Hematopoietic multipotent progenitor cell treated with erythropoietin and hydrocortisone succinate and interleukin-3 and kit ligand, for 17 days (in vitro differentiated cells): ENCODE data around the gene SLC44A2.

Source experiments
- DNase-seq: peaks from one replicate; pipeline ENCODE4 v3.0.0-alpha.2; 2015; ENCODE audit warnings: low spot score

Gene SLC44A2

DNA sequence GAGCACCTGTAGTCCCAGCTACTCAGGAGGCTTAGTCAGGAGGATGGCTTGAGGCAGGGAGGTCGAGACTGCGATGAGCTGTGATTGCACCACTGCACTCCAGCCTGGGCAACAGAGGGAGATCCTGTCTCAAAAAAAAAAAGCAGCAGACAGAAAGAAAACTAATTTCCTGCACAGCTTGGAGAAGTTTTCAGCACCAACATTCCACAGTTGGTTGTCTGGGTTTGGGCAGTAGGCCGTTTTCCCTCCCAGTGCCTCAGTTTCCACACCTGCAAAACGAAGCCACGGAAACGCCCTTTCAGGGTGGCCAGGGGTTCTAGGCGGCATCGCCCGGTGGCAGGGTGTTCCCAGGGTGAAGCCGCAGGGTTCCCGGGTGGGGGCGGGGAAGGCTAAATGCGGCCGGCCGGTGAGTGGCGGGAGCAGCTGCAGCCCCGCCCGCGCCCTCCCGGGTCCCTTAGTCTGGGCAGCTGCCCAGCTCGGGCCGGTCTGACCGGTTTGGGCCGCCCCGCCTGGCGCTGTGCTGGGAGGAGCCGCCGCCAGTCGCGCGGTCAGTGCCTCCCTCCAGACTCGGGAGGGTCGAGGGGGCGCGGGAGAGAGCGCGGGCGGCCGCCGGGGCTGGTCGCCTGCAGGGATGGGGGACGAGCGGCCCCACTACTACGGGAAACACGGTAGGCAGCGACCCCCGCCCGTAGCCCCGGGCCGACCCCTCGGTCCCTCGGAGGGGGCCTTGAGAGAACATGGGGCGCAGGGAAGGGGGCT lies at the start of gene SLC44A2:
SLC44A2 (plus strand) TSS at position 551 of the 759 bp plus-strand sequence; CDS start at position 632, 81 bp downstream.
- no peak for DNase-seq

DNA sequence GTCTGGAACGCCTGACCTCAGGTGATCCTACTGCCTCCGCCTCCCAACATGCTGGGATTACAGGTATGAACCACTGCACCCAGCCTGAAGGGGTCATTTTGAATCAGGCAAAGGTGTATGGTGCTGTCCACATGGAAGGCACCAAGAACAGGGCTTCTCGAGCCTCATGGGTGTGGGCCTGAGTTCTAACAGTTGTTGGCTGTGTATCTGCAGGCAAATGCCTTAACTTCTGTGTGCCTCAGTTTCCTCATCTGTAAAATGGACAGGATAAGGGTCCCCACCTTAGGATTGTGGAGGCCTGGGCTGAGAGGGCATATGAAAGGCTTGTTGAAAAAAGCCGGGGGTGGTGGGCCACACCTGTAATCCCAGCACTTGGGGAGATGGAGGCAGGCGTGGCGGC lies 47.4 kb upstream of the SLC44A2 start:
- DNase-seq = no peak

DNA sequence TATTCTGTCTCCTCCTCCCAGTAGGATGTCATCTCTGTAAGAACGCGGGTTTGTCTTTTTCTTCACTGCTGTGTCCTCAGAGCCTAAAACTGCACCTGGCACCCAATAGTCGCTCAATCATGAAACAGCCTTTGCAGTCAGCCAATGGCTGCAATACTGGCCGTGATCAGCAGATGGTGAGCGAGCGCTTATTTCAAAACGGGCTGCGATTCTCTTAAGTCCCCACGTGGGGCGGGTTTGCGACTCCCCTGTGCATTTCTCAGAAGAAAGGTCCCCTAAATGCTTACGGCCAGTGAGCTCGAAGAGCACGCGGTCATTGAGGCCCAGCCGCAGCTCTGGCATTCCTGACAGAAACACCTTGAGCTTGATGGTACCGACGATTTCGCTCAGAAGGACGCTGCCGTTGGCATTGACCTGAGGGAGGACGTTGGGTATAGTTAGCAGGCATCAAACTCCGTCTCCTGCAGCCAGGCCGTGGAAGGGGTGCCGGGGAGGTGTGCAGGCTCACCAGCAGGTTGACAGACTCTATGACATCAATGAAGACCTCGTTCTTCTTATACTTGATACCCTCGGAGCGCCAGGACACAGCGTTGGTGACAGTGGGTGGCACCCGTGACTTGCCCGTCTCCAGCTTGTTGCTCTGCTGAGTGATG lies 44.2 kb upstream of the SLC44A2 start:
- DNase-seq = peak; percentile 94

DNA sequence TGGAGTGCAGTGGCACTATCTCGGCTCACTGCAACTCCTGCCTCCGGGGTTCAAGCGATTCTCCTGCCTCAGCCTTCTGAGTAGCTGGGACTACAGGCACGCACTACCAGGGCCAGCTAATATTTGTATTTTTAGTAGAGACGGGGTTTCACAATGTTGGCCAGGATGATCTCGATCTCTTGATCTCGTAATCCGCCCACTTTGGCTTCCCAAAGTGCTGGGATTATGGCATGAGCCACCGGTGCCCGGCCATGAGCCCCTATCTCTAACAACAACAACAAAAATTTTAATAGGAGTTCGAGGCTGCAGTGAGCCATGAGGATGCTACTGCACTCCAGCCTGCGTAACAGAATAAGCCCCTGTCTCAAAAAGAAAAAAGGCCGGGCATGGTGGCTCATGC lies 43.3 kb upstream of the SLC44A2 start:
- DNase-seq = no peak

DNA sequence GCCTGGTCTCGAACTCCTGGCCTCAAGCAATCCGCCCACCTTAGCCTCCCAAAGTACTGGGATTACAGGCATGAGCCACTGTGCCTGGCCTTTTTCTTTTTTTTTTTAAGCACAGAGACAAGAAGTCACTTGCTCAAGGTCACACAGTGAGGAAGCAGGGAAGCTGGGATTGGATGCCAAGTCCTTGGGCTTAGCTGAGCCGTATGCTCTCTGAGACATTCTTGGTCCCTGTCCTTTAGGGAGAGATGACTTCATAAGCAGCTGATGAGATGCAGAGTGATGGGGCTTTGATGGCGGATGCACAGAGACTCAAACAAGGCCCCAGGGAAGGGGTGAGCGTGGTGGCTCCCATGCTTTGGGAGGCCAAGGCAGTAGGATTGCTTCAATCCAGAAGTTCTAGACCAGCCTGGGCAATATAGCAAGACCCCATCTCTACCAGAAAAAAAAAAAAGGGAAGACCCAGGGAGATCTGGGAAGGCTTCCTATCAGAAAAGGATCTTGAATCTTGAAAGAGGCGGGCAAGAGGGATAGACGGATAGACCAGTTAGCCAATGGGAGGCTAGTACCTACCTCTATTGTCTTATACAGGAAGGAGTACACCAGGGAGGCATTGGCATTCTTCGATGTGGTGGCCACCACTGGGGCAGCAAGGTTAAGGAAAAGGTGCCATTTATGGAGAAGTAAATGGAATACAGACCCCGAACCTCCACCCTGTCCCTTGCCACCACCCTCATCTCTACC lies 42.1 kb upstream of the SLC44A2 start:
- DNase-seq = no peak

DNA sequence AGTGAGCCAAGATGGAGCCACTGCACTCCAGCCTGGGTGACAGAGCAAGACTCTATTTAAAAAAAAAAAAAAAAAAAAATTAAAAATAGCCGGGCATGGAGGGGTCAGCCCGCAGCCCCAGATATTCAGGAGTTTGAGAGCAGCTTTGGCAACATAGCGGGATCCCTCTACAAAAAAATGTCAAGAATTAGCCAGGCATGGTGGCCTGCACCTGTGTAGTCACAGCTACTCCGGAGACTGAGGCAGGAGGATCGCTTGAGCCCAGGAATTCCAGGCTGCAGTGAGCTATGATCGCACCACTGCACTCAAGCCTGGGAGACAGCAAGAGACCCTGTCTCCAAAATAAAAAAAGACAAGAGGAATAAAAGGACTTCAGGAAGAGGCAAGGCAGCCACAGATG lies 39.0 kb upstream of the SLC44A2 start:
- DNase-seq = no peak

DNA sequence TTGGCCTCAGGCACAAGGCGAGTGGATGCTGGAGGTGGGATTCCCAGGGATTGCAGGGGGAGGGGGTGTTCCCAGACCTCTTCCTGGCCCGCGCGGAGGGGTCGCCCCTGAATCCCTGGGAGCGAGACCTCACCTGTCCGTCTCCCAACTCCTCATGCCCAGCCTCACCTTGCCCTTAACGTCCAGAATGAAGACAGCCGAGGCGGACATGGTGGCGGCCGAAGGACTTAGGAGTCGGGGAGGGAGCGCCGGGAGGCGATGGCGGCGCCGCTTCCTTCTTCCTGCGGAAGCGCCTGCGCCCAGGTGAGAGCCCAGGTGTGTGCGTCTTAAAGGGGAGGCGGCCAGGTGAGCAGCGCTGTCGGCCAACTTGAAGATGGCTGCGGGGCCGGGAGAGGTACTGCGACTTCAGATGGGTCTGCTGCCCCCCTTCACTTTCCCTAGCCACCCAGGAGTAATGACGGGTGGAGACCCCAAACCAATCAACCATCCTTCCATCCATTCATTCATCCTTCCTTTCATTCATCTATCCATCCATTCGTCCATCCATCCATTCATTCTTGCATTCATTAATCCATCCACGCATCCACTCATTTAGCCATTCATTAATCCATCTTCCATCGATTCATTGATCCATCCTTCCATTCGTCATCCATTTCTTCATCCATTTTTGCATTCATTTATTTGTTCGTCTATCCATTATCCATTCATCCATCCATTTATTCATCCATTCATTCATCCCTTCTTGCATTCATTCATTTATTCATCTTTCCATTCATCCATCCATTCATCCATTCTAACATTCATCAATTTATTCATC lies 38.1 kb upstream of the SLC44A2 start, which contains the start of gene AP1M2:
AP1M2 (minus strand) TSS at position 291 of the 817 bp plus-strand sequence; CDS start at position 210, 81 bp downstream.
- DNase-seq = no peak

DNA sequence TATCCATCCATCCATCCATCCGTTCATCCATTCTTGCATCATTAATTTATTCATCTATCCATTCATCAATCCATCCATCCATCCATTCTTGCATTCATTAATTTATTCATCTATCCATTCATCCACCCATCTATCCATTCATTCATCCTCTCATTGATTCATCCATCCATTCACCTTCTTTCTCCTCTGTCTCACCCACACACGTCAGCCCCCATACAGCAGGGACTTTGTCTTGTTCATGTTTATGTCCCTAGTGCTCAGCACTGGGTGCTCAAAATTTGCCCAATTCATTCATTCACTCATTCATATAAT lies 37.6 kb upstream of the SLC44A2 start:
- no peak for DNase-seq

DNA sequence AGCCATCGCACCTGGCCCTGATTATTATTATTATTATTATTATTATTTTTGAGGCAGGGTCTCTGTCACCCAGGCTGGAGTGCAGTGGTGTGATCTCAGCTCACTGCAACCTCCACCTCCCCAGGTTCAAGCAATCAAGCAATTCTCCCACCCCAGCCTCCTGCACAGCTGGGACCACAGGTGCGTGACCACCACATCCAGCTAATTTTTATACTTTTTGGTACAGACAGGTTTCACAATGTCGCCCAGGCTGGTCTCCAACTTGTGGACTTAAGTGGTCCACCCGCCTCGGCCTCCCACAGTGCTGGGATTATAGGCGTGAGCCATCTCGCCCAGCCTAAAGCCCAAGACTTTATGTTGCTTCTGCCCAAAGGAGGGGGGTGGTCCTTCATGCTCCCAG lies 32.2 kb upstream of the SLC44A2 start:
- DNase-seq = no peak

DNA sequence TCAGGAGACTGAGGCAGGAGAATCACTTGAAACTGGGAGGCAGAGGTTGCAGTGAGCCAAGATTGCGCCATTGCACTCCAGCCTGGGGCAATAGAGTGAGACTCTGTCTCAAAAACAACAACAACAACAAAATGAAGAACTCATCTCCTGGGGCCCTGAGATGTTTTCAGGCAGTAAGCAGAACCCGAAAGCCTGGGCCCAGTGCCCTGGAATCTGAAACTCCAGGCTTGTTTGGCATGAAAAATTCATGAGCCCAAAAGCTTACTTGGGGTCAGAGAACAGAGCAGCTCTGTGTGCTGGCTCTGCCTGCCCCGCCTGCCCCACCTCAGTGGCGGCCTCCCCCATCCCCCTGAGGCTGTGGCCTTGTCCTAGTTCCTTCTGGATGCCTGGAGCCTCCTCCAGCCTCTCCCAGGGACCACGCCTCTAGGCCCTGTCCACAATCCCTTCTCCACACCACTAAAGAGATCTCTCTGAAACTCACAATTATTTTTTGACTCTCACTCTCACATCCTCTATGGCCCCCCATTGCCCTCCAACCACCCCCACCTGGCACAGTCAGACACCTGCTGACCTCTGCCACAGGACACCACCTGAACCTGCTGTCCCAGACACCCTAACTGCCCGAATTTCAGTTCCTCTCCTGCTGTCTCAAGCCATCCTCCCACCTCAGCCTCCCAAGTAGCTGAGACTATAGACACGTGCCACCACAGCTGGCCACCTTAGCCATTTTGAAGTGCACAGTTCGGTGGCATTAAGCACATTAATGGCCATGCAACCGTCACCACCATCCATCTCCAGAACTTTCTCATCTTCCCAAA lies 31.3 kb upstream of the SLC44A2 start:
- DNase-seq = no peak

DNA sequence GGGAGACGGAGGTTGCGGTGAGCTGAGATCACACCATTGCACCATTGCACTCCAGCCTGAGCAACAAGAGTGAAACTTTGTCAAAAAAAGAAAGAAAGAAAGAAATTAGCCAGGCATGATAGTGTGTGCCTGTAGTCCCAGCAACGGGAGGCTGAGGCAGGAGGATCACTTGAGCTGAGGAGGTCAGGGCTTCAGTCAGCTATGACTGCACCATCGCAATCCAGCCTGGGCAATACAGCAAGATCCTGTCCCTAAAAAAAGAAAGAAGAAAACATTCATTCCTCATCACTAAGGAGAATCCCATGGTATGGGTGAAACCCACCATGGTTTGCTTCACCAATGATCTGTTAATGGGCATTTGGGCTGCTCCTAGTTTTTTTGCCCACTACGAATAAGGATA lies 25.2 kb upstream of the SLC44A2 start:
- DNase-seq = no peak

DNA sequence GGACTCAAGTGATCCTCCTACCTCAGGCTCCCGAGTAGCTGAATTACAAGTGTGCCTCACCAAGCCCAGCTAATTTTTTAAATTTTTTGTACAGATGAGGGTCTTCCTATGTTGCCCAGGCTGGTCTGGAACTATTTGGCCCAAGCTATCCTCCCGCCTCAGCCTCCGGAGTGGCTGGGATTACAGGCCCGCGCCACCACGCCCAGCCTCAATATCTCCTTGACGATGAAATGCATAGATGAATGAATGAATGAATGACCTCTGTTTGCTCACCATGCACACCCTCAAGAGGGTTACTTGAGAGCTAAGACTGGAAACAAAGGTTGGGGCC lies 23.4 kb upstream of the SLC44A2 start:
- DNase-seq = no peak

DNA sequence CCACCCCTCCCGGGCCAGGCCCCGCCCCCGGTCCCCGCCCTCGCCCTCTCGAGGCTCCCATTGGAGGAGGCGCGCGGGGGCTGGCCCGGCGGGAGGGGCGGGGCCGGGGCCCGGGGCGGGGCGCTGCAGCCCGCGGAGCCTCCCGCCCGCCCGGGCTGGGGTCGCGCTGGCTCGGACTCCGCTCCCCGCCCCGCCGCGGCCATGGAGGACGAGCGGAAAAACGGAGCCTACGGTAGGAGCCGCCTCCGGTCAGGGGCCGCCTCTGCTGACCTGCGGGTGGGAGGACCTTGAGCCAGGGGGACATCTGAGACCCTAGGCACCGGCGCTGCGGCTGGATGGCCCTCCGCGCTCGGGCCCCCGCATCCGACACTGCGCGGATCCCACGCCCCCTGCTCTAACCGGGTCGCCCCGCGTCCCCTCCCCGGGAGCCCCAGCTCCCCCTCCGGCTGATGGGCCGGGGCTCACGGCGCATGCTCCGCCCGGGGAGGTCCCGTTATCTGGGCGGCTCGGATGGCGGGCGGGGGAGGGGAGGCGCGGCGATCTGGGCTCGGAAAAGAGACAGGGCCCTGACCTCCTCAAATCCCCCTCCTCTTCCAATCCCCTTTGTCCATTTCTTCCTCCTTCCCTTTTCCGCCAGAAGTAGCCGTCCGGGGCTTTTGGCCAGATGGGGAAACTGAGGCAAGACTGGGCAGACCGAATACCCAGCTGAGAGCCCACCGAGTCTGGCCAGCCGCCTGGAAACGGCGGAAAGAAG lies 22.8 kb upstream of the SLC44A2 start:
- DNase-seq = peak; percentile 83

DNA sequence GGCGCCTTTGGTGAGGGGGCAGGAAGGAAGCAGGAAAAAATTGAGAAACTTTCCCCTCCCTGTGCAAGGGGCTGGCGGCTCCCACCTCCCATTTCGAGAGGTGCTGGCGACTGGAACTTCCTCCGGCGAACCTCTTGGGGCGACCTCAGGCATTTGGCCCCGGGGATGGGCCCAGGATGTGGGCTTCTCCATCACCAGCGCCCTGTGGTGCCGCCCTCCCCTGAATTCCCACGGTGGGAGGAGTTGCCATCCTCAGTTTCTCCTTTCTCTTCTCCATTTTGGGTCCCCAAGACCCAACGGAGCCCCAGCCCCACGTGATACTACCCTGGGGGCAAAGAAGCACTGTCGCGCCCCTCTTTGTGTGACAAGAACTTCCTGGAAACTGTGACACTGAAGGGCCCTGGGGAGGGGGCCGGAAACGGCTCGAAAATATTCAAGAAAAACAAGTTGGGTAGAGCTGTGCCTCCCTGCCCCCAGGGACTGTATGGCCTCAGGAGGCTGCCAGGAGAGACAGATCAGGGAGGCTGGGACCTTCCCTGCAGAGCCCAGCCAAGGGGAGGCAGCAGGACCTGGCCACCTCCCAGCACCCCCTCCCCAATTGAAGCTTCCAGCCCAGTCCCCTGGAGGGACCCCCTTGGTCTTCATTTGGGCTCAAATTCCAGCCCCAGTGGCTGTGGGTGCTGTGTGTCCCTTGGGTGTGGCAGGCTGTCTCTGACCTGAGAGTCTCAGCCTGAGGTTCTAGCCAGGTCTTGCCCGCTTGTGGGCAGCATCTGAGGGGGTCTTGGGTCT lies 22.1 kb upstream of the SLC44A2 start:
- peak; percentile 61 for DNase-seq

DNA sequence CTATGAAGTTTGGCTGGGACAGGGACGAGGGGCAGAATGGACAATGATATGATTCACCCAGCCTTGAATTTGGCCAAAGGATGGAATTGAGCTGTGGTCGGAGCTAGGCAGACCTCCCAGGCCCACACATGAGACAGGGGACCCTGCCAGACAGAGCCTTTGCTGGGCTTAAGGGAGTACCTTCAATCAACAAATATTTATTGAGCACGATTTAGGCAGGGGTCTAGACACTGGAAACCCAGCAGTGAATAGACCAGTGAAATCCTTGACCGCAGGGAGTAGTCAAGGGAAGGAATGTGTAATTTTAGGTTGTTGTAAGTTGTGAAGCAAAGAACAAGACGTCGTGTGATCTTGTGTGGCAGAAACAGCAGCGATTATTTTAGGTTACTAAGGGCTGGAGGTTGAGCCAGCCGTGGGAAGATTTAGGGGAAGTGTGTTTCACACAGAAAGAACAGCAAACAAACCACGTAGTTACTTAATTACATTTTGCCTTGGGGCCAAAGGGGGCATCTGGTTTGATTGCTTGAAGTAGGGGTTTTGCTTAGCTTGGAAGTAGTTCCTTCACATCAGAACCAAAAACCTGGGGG lies 21.4 kb upstream of the SLC44A2 start:
- DNase-seq = peak; percentile 41

DNA sequence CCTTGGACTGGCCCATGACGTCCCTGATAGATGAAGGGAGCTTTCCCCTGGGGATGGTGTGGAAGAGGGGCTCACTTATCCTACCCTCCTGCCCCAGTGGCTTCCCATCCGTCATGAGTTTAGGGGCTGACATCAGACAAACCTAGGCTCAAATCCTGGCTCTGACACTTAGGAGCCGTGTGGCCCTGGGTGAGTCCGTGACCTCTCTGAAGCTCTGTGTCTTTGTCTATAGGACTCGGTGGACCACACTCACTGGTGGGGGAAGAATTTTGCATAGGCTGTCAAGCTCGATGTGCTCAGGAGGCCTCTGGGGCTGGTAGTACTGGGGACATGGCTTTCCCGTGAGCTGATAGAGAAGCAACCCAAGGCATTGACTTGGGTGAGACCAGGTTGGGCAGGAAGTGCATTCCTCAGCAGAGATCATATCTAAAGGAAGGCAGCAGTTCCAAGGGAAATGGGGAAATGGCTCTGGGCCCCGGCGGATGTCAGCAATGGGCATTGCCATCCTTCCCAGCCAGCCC lies 20.8 kb upstream of the SLC44A2 start:
- peak; percentile 49 for DNase-seq

DNA sequence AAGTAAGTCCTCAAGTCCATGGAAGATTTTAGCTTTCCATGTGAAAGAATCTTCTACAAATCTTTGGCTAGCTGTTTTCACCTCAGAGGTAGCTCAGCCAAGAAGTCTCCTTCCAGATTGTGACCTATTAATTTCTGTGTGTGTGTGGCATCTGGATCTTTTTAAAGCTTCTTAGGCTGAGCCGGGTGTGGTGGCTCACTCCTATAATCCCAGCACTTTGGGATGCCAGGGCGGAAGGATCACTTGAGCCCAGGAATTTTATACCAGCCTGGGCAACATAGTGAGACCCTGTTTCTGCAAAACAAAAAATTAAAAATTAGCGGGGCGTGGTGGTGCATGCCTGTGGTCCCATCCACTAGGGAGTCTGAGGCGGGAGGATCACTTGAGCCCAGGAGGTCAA lies 13.4 kb upstream of the SLC44A2 start:
- DNase-seq = no peak

DNA sequence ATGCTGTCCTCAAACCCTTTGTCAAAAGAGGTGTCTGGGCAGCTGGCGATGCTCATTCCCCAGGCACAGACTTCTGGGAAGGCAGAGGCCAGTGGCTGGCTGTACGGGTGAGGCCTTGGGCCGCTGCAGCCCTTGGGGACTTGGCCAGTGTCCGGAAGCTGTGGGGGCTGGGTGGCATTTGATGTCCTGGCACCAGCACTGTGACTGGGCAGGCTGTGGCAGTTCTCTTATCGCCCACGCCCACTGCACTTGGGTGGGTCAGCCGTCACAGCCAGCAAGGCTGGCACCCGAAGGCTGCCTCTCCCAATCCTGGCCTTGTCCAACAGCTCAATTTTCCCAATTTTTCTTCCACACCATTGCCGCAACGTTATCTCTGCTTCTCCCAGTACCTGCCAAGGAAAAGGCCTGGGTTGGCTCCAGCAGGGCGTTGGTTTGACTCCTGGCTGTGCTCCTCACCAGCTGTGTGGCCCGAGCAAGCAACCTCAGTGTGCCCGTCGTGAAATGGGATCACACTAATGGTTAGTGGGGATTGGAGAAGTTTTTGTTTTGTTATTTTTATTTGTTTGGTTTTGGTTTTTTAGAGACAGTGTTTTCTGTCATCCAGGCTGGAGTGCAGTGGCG lies 12.7 kb upstream of the SLC44A2 start:
- DNase-seq = peak; percentile 83
